ENCODE measurements around the gene RPA1. TPM values are rescaled to one million over a fixed set of nuclear protein-coding genes. Genes with fewer than 3 reads are reported as not detected.
A peak's percentile ranks its signal among the peaks of the same experiment; 100 is the strongest.

The RPA1 gene
- total and polyA plus RNA-seq, 12 donors: 12.9 to 109 (median 23.3) TPM

GRCh38 chr17:1896243-1897104 lies 66.7 kb downstream of the RPA1 start:
- Histone ChIP-seq H3K27me3 (no peaks in the 10 kb centered on the region), H3K27ac (no peak overlapping the region), H3K36me3 (replicated peaks in 1 of 2) (peaks cover 0 to 69% of the 10 kb centered on the region in 2 donors), H3K9me3 (replicated peaks in 1 of 3) (no peaks in the 10 kb centered on the region), H3K4me1 (replicated peaks in 1 of 2) (no peaks in the 10 kb centered on the region), H3K4me3 (no peak overlapping the region)
- TF ChIP-seq POLR2A (IDR thresholded peaks at IDR 0.05): no peak
- no peak for TF ChIP-seq CTCF (IDR thresholded peaks at IDR 0.05)
- intact Hi-C loops (cut with DNase I): no loop called here
- WGBS, 4 donors: 91 to 95% (median 92%) methylated on average over 25 of the region's 25 CpGs
- DNase-seq: no peak

- no peak for TF ChIP-seq POLR2A (IDR thresholded peaks at IDR 0.05)
- no peak for TF ChIP-seq CTCF (IDR thresholded peaks at IDR 0.05)
- WGBS, 4 donors: 84 to 97% (median 95%) methylated on average over 15 to 18 of the region's 18 CpGs
- Histone ChIP-seq H3K27me3 (no peaks in the 10 kb centered on the region), H3K4me3 (no peak overlapping the region), H3K36me3 (replicated peaks in 1 of 2) (peaks cover 0 to 63% of the 10 kb centered on the region in 2 donors), H3K4me1 (replicated peaks in 1 of 2) (no peaks in the 10 kb centered on the region), H3K27ac (no peak overlapping the region), H3K9me3 (replicated peaks in 1 of 3) (no peaks in the 10 kb centered on the region)
- DNase-seq: no peak
- intact Hi-C loops (cut with DNase I): no loop called here
These were observed 67.4 kb downstream of the RPA1 start for GRCh38 chr17:1897105-1897656.

DNA sequence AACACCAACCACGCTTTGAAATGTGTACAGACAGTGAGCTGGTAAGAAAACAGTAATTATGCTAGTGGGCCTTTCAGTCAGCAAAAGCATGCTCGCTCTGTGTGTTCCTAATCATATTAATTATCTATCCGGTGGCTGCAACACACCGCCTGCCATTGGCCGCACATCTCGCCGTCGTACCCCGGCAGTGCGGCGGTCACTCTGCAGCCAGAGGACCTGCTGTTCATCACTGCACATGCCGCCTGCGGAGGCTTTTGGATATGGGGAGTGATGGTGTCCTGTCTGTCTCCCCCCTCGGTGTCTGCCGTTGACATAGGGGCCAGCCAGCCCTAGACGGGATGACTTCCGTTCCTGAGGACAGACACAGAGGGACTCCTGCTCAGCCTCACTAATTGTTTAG lies 68.5 kb downstream of the RPA1 start:
- Histone ChIP-seq H3K9me3 (replicated peaks in 1 of 3) (no peaks in the 10 kb centered on the region), H3K4me3 (no peak overlapping the region), H3K27me3 (no peaks in the 10 kb centered on the region), H3K36me3 (replicated peaks in 1 of 2) (peaks cover 0 to 52% of the 10 kb centered on the region in 2 donors), H3K27ac (peak overlapping the region in 1 of 5 donors; percentile 45), H3K4me1 (replicated peaks in 1 of 2) (no peaks in the 10 kb centered on the region)
- 86 to 93% (median 90%) methylated on average over 14 to 17 of the region's 17 CpGs for WGBS, 4 donors
- intact Hi-C loops (cut with DNase I): no loop called here
- DNase-seq: peak in 1 of 7 donors; percentile 69
- TF ChIP-seq CTCF (IDR thresholded peaks at IDR 0.05) (no peak), POLR2A (IDR thresholded peaks at IDR 0.05) (no peak)

DNA sequence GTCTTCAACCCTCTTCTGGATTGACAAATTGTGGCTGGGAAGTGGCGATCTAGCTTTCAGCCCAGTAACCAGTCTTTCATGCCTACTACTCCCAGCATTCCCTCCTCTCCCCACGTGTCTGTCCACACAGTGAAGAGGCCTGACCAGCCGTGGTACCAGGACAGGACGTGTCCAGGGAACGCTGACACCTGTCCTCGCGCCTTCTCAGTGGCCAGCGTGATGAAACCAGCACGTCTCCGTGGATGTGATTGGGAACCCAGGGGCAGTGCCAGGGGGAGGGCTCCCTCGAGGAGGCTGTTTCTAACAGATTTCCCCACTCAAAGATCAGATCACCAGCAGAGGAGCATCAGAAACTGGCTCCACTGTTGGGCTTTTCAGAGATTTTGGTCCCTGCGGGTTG lies 69.1 kb downstream of the RPA1 start:
- Histone ChIP-seq H3K27me3 (no peaks in the 10 kb centered on the region), H3K4me3 (no peak overlapping the region), H3K4me1 (replicated peaks in 1 of 2) (no peaks in the 10 kb centered on the region), H3K36me3 (replicated peaks in 1 of 2) (peaks cover 0 to 46% of the 10 kb centered on the region in 2 donors), H3K27ac (peak overlapping the region in 1 of 5 donors; percentile 45), H3K9me3 (replicated peaks in 1 of 3) (no peaks in the 10 kb centered on the region)
- intact Hi-C loops (cut with DNase I): no loop called here
- 90 to 96% (median 92%) methylated on average over 8 to 12 of the region's 12 CpGs for WGBS, 4 donors
- peak in 1 of 7 donors; percentile 64 for DNase-seq
- TF ChIP-seq CTCF (IDR thresholded peaks at IDR 0.05) (no peak), POLR2A (IDR thresholded peaks at IDR 0.05) (no peak)
